GM20000 (cell line): Measurements from ENCODE around the gene TMEM51.
"Not testable (repeated sequence)": the region's sequence is repeated elsewhere in the genome, so short reads cannot be mapped to it uniquely, and the experiment has no call there.

Source experiments
- DNase-seq: peaks from one replicate; pipeline ENCODE4 v3.0.0; 2012; ENCODE audit warnings: low spot score
- TF ChIP-seq, protein P1 (sequence below): IDR thresholded peaks from 2 replicates; pipeline ENCODE4 v1.5.1; 2012; ENCODE audit warnings: mild to moderate bottlenecking, control low read depth; ENCODE audit errors: extremely low read depth, missing control alignments

TMEM51 gene

DNA sequence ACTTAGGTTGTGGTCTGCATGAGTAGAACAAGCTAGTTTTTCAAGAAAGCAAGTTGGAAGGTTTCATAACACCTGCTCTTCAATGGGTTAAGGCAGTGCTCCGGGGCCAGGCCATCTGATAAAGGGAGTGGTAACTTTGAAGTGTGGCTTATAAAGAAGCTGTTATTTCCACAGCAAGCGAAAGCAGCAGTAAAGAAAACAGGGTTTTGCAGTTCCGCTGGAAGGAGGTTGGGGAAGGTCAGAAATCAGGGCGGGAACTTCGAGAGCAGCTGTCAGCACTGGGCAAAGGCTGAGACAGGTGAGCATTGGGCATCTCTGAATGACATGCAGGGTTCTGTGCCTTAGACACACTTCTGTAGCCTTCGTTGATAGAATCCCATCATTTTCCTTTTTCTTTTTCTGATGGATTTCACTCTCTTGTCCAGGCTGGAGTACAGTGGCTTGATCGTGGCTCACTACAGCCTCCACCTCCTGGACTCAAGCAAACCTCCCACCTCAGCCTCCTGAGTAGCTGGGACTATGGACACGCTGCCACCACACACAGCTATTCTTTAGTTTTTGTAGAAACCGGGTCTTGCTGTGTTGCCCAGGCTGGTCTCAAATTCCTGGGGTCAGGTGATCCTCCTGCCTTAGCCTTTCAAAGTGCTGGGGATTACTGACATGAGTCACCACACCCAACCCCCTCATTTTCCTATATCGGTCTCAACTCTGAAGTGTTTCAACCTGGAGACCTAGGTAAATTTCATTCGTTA, 20.5 kb downstream of the TMEM51 start:
- no peak for DNase-seq
- TF ChIP-seq, protein P1, sequence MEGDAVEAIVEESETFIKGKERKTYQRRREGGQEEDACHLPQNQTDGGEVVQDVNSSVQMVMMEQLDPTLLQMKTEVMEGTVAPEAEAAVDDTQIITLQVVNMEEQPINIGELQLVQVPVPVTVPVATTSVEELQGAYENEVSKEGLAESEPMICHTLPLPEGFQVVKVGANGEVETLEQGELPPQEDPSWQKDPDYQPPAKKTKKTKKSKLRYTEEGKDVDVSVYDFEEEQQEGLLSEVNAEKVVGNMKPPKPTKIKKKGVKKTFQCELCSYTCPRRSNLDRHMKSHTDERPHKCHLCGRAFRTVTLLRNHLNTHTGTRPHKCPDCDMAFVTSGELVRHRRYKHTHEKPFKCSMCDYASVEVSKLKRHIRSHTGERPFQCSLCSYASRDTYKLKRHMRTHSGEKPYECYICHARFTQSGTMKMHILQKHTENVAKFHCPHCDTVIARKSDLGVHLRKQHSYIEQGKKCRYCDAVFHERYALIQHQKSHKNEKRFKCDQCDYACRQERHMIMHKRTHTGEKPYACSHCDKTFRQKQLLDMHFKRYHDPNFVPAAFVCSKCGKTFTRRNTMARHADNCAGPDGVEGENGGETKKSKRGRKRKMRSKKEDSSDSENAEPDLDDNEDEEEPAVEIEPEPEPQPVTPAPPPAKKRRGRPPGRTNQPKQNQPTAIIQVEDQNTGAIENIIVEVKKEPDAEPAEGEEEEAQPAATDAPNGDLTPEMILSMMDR = no peak

GRCh38 chr1:15174615-15174983, 21.1 kb downstream of the TMEM51 start:
- DNase-seq = no peak
- TF ChIP-seq, protein P1 = no peak

- DNase-seq = not testable (repeated sequence)
Measured at GRCh38 chr1:15175324-15176094, 22.0 kb downstream of the TMEM51 start.

- DNase-seq = no peak
- TF ChIP-seq, protein P1 = no peak
Measured at GRCh38 chr1:15176120-15176519, 22.6 kb downstream of the TMEM51 start.

GRCh38 chr1:15176898-15177665, 23.5 kb downstream of the TMEM51 start:
- DNase-seq = no peak

GRCh38 chr1:15177710-15178166, 24.2 kb downstream of the TMEM51 start:
- DNase-seq = no peak

More at GRCh38 chr1:15176898-15177665, 23.5 kb downstream of the TMEM51 start:
- TF ChIP-seq, protein P1 = no peak

More at GRCh38 chr1:15177710-15178166, 24.2 kb downstream of the TMEM51 start:
- TF ChIP-seq, protein P1 = no peak
